NCI-H128 (cell line): ENCODE results near the gene OR5T3.
"Not testable (repeated sequence)": the region's sequence is repeated elsewhere in the genome, so short reads cannot be mapped to it uniquely, and the experiment has no call there.

ENCODE experiments used
- DNase-seq: peaks from one replicate; lab custom pipeline; 2025; ENCODE audit not compliant: unreplicated experiment; lab: John Stamatoyannopoulos, UW

OR5T3 gene

DNA sequence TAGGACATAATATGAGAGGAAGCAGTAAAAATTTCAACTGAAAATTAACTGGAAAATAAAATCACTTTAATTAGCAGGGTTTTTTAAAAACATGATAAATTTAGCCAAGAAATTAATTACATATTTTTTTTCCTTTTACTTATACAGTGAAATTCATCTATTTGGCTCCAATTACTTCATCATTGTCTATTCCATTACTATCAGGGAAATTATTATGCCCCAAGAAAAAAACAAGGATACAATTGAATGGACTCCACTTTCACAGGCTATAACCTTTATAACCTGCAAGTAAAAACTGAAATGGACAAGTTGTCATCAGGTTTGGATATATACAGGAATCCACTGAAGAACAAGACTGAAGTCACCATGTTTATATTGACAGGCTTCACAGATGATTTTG is at the start of gene OR5T3:
OR5T3 (plus strand) TSS at position 301 of the 400 bp plus-strand sequence; CDS start at position 301, 0 bp downstream.
- no peak for DNase-seq

DNA sequence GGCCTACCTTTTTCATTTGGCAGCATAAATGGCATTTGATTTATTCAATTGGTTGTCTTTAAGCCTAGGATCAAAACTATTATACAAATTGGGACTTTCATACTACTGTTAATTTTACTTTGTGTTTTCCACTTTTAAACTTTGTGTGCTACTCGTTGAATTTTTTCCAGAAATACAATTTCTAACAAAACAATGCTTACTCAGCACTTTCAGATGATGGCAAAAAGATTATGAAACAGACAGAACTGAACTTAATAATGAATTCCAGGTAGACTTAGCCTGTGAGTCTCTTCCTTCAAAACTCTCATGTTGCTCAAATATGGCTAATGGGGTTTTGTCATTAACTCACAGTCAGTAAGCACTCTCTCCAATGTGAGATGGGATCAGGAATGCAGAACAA is 44.3 kb upstream of the OR5T3 start:
- DNase-seq, result no peak

DNA sequence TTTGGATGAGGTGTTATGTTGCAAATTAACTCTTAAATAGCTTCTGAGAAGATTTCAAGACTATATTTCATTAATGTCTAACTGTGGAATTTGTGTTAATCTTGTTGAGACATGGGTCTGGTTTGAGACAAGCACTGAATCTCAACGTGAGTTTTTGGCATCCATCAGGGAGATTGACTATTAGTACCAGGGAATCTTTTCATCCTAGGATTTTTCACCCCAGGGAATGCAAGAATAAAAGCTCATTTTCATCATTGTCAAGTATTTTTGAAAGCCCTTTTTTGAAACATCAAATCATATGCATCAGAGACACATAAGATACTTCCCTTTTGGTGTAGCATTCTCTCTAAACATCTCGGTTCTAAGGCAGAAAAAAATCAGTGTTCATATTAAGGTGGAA is 37.5 kb upstream of the OR5T3 start:
- no peak for DNase-seq

DNA sequence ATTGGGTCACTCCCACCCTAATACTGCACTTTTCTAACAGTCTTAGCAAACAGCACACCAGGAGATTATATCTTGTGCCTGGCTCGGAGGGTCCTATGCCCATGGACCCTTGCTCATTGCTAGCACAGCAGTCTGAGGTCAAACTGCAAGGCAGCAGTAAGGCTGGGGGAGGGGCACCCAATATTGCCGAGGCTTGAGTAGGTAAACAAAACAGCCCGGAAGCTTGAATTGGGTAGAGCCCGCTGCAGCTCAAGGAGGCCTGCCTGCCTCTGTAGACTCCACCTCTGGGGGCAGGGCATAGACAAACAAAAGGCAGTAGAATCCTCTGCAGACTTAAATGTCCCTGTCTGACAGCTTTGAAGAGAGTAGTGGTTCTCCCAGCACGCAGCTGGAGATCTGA is 32.3 kb upstream of the OR5T3 start:
- not testable (repeated sequence) for DNase-seq

DNA sequence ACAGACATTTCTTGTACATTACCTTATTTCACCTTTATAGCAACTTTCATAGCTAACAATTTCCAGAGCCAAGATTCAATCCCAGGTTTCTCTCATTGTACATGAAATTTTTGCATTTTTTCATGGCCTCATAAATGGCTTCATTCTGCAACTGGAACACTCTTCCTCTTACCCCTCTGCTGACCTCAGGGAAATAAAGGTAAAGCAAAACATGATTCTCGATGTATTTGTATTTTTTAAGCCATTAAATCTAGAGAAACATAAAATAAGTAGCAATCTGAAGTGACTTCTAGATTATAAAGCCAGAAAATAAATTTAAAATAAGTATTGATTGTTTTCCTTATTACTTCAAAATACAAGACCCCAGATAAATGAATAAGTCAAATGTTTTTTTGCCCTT is 17.9 kb upstream of the OR5T3 start, which contains the start of gene OR5T2:
OR5T2 (minus strand) TSS at position 101 of the 400 bp plus-strand sequence. CDS start 1,193 bp downstream, outside the sequence.
- no peak for DNase-seq

DNA sequence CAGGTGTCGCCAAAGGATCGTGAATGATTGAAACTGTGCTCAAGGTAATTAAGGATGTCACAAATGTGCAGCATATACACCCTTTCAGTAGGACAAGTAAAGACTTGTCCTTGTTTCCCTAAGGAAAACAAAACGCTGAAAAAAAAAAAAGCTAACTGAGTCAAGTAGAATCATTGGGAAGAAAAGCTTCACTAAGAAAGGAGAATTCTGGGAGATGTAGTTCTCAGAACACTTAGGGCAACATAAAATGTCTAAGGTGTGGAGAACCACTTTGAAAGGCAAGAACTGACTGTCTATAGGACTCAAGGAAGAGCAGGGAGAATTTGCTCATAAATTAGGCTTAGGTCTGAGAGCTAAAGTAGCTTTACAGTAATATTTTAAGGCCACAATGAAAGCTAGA is 19.0 kb downstream of the OR5T3 start:
- no peak for DNase-seq

DNA sequence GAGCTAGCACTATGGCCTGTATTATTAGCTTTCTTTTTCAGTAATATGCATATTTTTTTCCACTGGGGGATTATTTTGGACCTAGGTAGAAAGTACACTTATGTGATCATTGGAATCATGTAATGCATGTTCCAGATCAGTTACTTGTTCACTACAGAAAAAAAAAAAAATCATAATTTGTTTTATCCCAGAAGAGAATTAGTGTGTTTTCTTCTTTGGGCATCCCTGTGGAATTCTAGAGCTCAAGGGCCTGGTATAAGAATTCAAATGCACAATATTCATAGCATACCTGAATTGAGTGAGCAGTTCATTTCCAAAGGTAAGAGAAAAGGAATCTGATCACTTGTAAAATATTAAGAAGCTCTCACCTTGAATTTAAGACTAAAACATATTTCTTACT is 21.8 kb downstream of the OR5T3 start, which contains the start of gene OR5T1:
OR5T1 (plus strand) TSS at position 301 of the 400 bp plus-strand sequence. CDS start 1,485 bp downstream, outside the sequence.
- DNase-seq, result no peak

DNA sequence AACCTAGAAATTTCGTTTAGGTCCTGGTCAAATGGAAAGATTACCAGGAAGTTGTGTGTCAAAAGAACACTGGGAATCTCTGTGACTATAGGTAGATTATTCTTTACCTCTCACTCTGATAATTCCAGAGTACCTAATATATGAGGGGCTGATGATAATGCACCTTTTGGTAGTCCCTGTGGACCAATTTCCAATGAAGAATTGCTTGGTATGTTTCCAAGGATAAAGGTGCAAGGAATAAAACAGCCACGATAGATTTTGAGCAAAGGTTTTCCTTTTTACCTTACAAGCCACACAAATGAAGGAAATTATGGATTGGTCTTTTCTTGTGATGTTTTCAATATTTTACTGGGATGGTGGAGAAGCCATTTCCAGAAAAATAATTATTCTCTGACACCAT is 40.1 kb downstream of the OR5T3 start, which contains the start of gene OR8H1:
OR8H1 (minus strand) TSS at position 101 of the 400 bp plus-strand sequence. CDS start 1,192 bp downstream, outside the sequence.
- no peak for DNase-seq

DNA sequence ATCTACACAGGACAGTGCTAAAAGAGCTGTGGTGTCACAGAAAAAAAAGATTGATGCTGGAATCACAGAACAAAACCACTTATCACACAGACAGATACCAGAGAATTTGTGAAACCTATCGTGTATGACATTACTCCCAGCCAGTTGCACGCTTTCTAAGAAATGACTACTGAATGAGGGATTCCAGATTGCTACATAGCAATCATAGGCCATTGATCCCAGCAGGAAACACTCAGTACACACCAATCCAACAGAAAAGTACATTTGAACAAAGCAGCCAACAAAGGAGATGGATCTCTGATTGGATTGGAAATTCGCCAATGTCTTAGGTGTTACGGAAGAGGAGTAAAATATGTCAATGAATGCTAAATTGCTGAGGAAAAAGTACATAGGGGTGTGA is 44.8 kb downstream of the OR5T3 start:
- no peak for DNase-seq
